Liver (tissue), 3 donors: Measurements from ENCODE around the gene THSD7B.

Experiments used
- EGR1 ChIP-seq, 2 donors: IDR thresholded peaks; 2 replicates each; pipeline ENCODE4 v1.6.1; 2016 to 2018; ENCODE audit warnings: antibody characterized with exemption in 2 of 2, low read depth in 2 of 2
- JUND ChIP-seq, 2 donors: IDR thresholded peaks; 2 replicates each; pipeline ENCODE4 v1.6.1; 2016; ENCODE audit warnings: antibody characterized with exemption in 2 of 2
- RAD21 ChIP-seq, 2 donors: IDR thresholded peaks; 2 replicates each; pipeline ENCODE4 v1.6.1; 2016; ENCODE audit warnings: antibody characterized with exemption in 2 of 2, mild to moderate bottlenecking in 2 of 2
- SP1 ChIP-seq: IDR thresholded peaks from 2 replicates; pipeline ENCODE4 v1.6.1; 2018; ENCODE audit warnings: antibody characterized with exemption, mild to moderate bottlenecking
- TAF1 ChIP-seq: conservative IDR thresholded peaks from 2 replicates; pipeline ENCODE4 v1.6.1; 2016; ENCODE audit warnings: antibody characterized with exemption, mild to moderate bottlenecking
- YY1 ChIP-seq: IDR thresholded peaks from 2 replicates; pipeline ENCODE4 v1.6.1; 2016; ENCODE audit warnings: antibody characterized with exemption, mild to moderate bottlenecking
- TF ChIP-seq, protein P1 (sequence below): fragments of 150-350 bp; IDR thresholded peaks from 2 replicates; pipeline ENCODE4 v1.5.1; 2017; ENCODE audit warnings: improper control_type of control experiment, low read depth, low read length; ENCODE audit not compliant: missing input control
- TF ChIP-seq, protein P2 (sequence below): IDR thresholded peaks from 2 replicates; pipeline ENCODE4 v1.6.1; 2016; ENCODE audit warnings: antibody characterized with exemption
- TF ChIP-seq, protein P3 (sequence below): IDR thresholded peaks from 2 replicates; pipeline ENCODE4 v1.6.1; 2016; ENCODE audit warnings: antibody characterized with exemption, mild to moderate bottlenecking
- TF ChIP-seq, protein P4 (sequence below): IDR thresholded peaks from 2 replicates; pipeline ENCODE4 v1.6.1; 2016; ENCODE audit warnings: antibody characterized with exemption
- donor health status: healthy.
- donor health status: healthy.

DNA sequence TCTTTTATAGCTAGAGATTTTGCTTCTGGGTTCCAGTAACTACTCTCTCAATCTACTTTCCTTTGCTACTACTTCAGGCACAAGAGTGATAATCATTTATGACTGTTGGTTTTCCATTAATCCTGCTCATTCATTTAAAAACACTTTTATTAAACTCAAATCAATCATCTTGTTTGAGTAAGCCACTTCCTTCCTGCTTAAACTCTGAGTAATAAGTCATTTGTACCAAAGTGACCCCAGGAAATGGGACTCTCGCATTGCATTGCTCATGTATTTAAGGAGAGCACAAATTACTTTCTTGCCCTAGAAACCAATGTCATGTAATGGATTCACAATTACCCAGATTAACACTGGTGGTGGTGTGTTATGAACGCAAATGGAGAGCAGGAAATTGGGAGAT is 928.2 kb downstream of the THSD7B start:
- TF ChIP-seq, protein P1, sequence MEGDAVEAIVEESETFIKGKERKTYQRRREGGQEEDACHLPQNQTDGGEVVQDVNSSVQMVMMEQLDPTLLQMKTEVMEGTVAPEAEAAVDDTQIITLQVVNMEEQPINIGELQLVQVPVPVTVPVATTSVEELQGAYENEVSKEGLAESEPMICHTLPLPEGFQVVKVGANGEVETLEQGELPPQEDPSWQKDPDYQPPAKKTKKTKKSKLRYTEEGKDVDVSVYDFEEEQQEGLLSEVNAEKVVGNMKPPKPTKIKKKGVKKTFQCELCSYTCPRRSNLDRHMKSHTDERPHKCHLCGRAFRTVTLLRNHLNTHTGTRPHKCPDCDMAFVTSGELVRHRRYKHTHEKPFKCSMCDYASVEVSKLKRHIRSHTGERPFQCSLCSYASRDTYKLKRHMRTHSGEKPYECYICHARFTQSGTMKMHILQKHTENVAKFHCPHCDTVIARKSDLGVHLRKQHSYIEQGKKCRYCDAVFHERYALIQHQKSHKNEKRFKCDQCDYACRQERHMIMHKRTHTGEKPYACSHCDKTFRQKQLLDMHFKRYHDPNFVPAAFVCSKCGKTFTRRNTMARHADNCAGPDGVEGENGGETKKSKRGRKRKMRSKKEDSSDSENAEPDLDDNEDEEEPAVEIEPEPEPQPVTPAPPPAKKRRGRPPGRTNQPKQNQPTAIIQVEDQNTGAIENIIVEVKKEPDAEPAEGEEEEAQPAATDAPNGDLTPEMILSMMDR, result no peak
- TF ChIP-seq, protein P2, sequence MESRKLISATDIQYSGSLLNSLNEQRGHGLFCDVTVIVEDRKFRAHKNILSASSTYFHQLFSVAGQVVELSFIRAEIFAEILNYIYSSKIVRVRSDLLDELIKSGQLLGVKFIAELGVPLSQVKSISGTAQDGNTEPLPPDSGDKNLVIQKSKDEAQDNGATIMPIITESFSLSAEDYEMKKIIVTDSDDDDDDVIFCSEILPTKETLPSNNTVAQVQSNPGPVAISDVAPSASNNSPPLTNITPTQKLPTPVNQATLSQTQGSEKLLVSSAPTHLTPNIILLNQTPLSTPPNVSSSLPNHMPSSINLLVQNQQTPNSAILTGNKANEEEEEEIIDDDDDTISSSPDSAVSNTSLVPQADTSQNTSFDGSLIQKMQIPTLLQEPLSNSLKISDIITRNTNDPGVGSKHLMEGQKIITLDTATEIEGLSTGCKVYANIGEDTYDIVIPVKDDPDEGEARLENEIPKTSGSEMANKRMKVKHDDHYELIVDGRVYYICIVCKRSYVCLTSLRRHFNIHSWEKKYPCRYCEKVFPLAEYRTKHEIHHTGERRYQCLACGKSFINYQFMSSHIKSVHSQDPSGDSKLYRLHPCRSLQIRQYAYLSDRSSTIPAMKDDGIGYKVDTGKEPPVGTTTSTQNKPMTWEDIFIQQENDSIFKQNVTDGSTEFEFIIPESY, result no peak
- TF ChIP-seq SP1, result no peak
- TF ChIP-seq RAD21 (IDR thresholded peaks at IDR 0.05), result no peak
- no peak for TF ChIP-seq TAF1
- TF ChIP-seq EGR1 (IDR thresholded peaks at IDR 0.05; ENCODE audit: low read depth in 2 of 2), result no peak
- no peak for TF ChIP-seq YY1
- TF ChIP-seq, protein P3, sequence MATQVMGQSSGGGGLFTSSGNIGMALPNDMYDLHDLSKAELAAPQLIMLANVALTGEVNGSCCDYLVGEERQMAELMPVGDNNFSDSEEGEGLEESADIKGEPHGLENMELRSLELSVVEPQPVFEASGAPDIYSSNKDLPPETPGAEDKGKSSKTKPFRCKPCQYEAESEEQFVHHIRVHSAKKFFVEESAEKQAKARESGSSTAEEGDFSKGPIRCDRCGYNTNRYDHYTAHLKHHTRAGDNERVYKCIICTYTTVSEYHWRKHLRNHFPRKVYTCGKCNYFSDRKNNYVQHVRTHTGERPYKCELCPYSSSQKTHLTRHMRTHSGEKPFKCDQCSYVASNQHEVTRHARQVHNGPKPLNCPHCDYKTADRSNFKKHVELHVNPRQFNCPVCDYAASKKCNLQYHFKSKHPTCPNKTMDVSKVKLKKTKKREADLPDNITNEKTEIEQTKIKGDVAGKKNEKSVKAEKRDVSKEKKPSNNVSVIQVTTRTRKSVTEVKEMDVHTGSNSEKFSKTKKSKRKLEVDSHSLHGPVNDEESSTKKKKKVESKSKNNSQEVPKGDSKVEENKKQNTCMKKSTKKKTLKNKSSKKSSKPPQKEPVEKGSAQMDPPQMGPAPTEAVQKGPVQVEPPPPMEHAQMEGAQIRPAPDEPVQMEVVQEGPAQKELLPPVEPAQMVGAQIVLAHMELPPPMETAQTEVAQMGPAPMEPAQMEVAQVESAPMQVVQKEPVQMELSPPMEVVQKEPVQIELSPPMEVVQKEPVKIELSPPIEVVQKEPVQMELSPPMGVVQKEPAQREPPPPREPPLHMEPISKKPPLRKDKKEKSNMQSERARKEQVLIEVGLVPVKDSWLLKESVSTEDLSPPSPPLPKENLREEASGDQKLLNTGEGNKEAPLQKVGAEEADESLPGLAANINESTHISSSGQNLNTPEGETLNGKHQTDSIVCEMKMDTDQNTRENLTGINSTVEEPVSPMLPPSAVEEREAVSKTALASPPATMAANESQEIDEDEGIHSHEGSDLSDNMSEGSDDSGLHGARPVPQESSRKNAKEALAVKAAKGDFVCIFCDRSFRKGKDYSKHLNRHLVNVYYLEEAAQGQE, result no peak
- TF ChIP-seq, protein P4, sequence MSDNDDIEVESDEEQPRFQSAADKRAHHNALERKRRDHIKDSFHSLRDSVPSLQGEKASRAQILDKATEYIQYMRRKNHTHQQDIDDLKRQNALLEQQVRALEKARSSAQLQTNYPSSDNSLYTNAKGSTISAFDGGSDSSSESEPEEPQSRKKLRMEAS, result no peak
- TF ChIP-seq JUND (IDR thresholded peaks at IDR 0.05), result no peak
